OCI-LY3 (cell line): Measurements from ENCODE around the gene MCC.

Source experiments
- CTCF ChIP-seq: fragments of 200-600, 300-600 bp; sonication (generic); IDR thresholded peaks from 2 replicates; pipeline ENCODE4 v1.5.1; 2014; ENCODE audit warnings: antibody characterized with exemption, low read length, low read depth
- EZH2phosphoT487 ChIP-seq: fragments of 200-600 bp; shearing (Covaris generic); IDR thresholded peaks from 2 replicates; pipeline ENCODE4 v1.6.1; 2018; ENCODE audit warnings: antibody characterized with exemption, mixed run types, low read depth

GRCh38 chr5:113119246-113119924 is 368.9 kb downstream of the MCC start:
- no peak for TF ChIP-seq CTCF
- no peak for TF ChIP-seq EZH2phosphoT487
